PC-9 (cell line): ENCODE data around the gene TSPOAP1. TPM values are rescaled to one million over a fixed set of nuclear protein-coding genes. Genes with fewer than 3 reads are reported as not detected.

Source experiments
- BruUV-seq: library from RNA; stranded (reverse); fragments of 400-500 nt; replicated peaks from 2 replicates; lab custom pipeline; 2021; lab: Mats Ljungman, UMichigan
- CTCF ChIA-PET: fragments of 300-600 bp; sonication (Branson Sonifier 250); formaldehyde crosslinking; loops from one replicate; lab custom pipeline; 2022; ENCODE audit warnings: antibody characterized with exemption; lab: Charles Lee
- POLR2A ChIA-PET: fragments of 300-600 bp; sonication (Branson Sonifier 250); formaldehyde crosslinking; loops from one replicate; lab custom pipeline; 2022; ENCODE audit warnings: antibody characterized with exemption; ENCODE audit not compliant: unreplicated experiment; lab: Charles Lee
- DNase-seq, 2 experiments: peaks; one replicate each; pipeline versions ENCODE4 v3.0.0 to v3.0.0-alpha.2; 2015 to 2022; ENCODE audit warnings: mixed read lengths in 1 of 2
- H2AFZ ChIP-seq: fragments of 200-600 bp; sonication (generic); 2 replicates; pipeline ENCODE4 v1.8.1; 2017; ENCODE audit warnings: antibody characterized with exemption
- H3F3A ChIP-seq: fragments of 200-600 bp; sonication (generic); 2 replicates; pipeline ENCODE4 v1.8.1; 2017; ENCODE audit warnings: antibody characterized with exemption, mild to moderate bottlenecking, low read depth; ENCODE audit not compliant: insufficient read depth
- H3K27ac ChIP-seq: fragments of 200-600 bp; sonication (generic); 2 replicates; pipeline ENCODE4 v1.6.1; 2016; ENCODE audit warnings: mixed run types
- H3K27me3 ChIP-seq: fragments of 200-600 bp; sonication (generic); 2 replicates; pipeline ENCODE4 v1.6.1; 2016; ENCODE audit warnings: low read depth, mixed run types; ENCODE audit not compliant: insufficient read depth
- H3K36me3 ChIP-seq: fragments of 200-600 bp; sonication (generic); 2 replicates; pipeline ENCODE4 v1.6.1; 2016; ENCODE audit warnings: low read depth, mixed run types
- H3K4me1 ChIP-seq: fragments of 200-600 bp; sonication (generic); replicated peaks from 2 replicates; pipeline ENCODE4 v1.6.1; 2016; ENCODE audit warnings: mixed run types; ENCODE audit not compliant: insufficient read depth
- H3K4me2 ChIP-seq: fragments of 200-600 bp; sonication (generic); 2 replicates; pipeline ENCODE4 v1.6.1; 2017; ENCODE audit warnings: mixed run types
- H3K4me3 ChIP-seq: fragments of 200-600 bp; sonication (generic); 2 replicates; pipeline ENCODE4 v1.6.1; 2016; ENCODE audit warnings: mixed run types
- H3K79me2 ChIP-seq: fragments of 200-600 bp; sonication (generic); 2 replicates; pipeline ENCODE4 v1.6.1; 2017; ENCODE audit warnings: low read depth, mixed run types
- H3K9me2 ChIP-seq: fragments of 200-600 bp; sonication (generic); 2 replicates; pipeline ENCODE4 v1.8.1; 2017; ENCODE audit warnings: mild to moderate bottlenecking; ENCODE audit not compliant: insufficient read depth
- H3K9me3 ChIP-seq: fragments of 200-600 bp; sonication (generic); 2 replicates; pipeline ENCODE4 v1.8.1; 2016; ENCODE audit warnings: low read depth; ENCODE audit not compliant: insufficient read depth
- H4K20me1 ChIP-seq: fragments of 200-600 bp; sonication (generic); 2 replicates; pipeline ENCODE4 v1.8.1; 2017; ENCODE audit not compliant: insufficient read depth
- EZH2 ChIP-seq: fragments of 200-600 bp; sonication (generic); IDR thresholded peaks from 2 replicates; pipeline ENCODE4 v1.8.0; 2017; ENCODE audit warnings: antibody characterized with exemption, low read depth
- intact Hi-C: fragments of 100-400 bp; cut with micrococcal nuclease; formaldehyde crosslinking; loops from one replicate; pipeline ENCODE4 v1.10.0; 2022; ENCODE audit not compliant: unreplicated experiment
- total RNA-seq: library from RNA; stranded (reverse); gene quantifications from 2 replicates; pipeline ENCODE4 v1.2.3, GENCODE V29; 2021
- TF ChIP-seq, protein P1 (sequence below): fragments of 200-600 bp; sonication (generic); conservative IDR thresholded peaks from 2 replicates; pipeline ENCODE4 v1.6.1; 2017; ENCODE audit warnings: mixed run types, antibody characterized with exemption, mild to moderate bottlenecking, moderate library complexity

The TSPOAP1 gene
- total RNA-seq, 1 experiment from 2014 or later = 0.15 TPM

DNA sequence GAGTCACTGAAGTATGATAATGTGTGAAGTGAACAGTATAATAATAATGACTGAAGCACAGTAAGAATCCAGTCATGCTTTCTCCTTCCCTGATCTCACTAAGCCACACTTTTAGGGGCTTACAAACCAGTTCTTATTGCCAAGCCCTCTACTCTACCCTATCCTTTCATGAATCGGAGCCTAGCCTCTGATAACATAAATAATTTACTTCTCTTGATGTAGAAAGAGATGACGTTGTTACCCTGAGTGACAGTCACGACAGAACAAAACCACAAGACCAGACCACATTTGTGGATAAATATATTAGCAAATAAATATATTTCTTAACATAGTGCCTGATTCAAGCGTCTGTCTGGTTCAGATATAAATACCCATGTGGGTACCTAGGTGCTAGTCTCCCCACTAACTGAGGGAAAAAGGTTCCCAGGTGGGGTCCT, 24.8 kb upstream of the TSPOAP1 start:
- POLR2A ChIA-PET = interaction anchor here (0.5 to 0.6 kb wide), 2 partner anchors 104 to 270 kb away, joined by 5 read pairs; partner anchors contain the start of gene DYNLL2
- H3K4me3 ChIP-seq = peak overlapping the region; percentile 99
- no peaks in the 10 kb centered on the region for H3K9me3 ChIP-seq
- no peak overlapping the region for H3K27ac ChIP-seq
- H2AFZ ChIP-seq = peak overlapping the region; percentile 96; the same call in 1 of the 2 replicates
- CTCF ChIA-PET = interaction anchor here (2.5 kb wide), 1 partner anchor 64 kb away, joined by 20 read pairs; the partner anchor contains the start of gene RNF43
- peak overlapping the region; percentile 91 for H3K4me2 ChIP-seq
- peaks cover 14% of the 10 kb centered on the region for H3K79me2 ChIP-seq
- 0 out of 2 replicates have a peak, but pooled peaks cover 4% of the 10 kb centered on the region for H3K27me3 ChIP-seq
- H4K20me1 ChIP-seq = no peaks in the 10 kb centered on the region
- BruUV-seq = no TSS peak
- no peak for TF ChIP-seq EZH2
- TF ChIP-seq, protein P1, sequence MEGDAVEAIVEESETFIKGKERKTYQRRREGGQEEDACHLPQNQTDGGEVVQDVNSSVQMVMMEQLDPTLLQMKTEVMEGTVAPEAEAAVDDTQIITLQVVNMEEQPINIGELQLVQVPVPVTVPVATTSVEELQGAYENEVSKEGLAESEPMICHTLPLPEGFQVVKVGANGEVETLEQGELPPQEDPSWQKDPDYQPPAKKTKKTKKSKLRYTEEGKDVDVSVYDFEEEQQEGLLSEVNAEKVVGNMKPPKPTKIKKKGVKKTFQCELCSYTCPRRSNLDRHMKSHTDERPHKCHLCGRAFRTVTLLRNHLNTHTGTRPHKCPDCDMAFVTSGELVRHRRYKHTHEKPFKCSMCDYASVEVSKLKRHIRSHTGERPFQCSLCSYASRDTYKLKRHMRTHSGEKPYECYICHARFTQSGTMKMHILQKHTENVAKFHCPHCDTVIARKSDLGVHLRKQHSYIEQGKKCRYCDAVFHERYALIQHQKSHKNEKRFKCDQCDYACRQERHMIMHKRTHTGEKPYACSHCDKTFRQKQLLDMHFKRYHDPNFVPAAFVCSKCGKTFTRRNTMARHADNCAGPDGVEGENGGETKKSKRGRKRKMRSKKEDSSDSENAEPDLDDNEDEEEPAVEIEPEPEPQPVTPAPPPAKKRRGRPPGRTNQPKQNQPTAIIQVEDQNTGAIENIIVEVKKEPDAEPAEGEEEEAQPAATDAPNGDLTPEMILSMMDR = no peak
- H3K36me3 ChIP-seq = peaks cover 11% of the 10 kb centered on the region; the same call in 1 of the 2 replicates
- peaks cover 9% of the 10 kb centered on the region for H3F3A ChIP-seq
- no peaks in the 10 kb centered on the region for H3K9me2 ChIP-seq
- H3K4me1 ChIP-seq = peaks cover 16% of the 10 kb centered on the region
- intact Hi-C loops = loop anchor here (2.0 kb wide), 1 partner anchor 23 kb away; no protein-coding TSS in a partner anchor
- no peak for DNase-seq

DNA sequence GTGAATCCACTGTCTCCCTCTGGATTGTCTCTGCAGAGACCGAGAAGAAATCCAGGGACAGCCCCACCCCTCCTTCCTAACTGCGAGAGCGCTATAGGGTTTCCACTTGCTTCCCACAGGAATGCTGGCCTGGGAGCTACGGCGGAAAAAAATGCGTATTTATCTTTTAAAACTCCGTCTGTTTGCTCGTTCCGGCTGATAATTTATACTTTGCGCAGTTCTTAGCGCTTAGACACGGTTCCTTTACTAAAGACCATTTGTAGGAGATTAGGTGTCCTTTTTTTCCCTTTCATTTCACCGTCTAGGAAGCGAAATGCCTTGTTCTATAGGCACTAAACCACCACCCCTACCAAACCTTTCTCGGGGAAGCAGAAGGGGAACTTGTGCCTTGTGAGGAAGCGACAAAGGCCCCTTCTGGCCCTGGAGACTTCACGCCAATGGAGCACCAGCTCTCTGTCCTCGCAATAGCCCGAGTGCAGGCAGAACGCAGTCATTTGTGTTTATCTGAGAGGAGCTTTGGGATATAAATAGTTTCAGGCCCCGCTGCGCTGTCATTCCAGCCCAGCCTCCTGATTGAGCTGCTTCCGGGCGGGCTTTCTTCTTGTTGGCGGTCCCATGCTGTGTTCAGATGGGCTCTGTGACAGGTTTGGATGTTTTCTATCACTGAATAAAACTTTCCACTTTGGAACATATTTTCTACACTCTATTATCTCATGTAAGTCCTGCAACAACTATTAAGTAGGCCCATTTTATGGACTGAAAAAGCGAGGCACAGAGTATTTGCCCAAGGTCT, 24.2 kb upstream of the TSPOAP1 start:
- ChIA-PET POLR2A (interaction anchor here (0.5 to 1.3 kb wide), 10 partner anchors 32 to 1355 kb away, joined by 3 to 28 read pairs (median 5); partner anchors contain the start of genes DYNLL2, PTRH2, RNF43 and VMP1), CTCF (interaction anchor here (2.5 kb wide), 1 partner anchor 65 kb away, joined by 20 read pairs; the partner anchor contains the start of gene RNF43)
- Histone ChIP-seq H3K9me2 (no peaks in the 10 kb centered on the region), H3F3A (peaks cover 9% of the 10 kb centered on the region), H3K4me1 (peaks cover 16% of the 10 kb centered on the region), H2AFZ (peak overlapping the region; percentile 96), H3K27me3 (0 out of 2 replicates have a peak, but pooled peaks cover 4% of the 10 kb centered on the region), H3K79me2 (peaks cover 14% of the 10 kb centered on the region), H3K27ac (peak overlapping the region; percentile 64), H4K20me1 (peaks cover 2% of the 10 kb centered on the region; the same call in 1 of the 2 replicates), H3K36me3 (peaks cover 16% of the 10 kb centered on the region; the same call in 1 of the 2 replicates), H3K4me2 (peak overlapping the region; percentile 91), H3K4me3 (peak overlapping the region; percentile 99), H3K9me3 (no peaks in the 10 kb centered on the region)
- DNase-seq = peak in 1 of 2 experiments; percentile 22
- intact Hi-C loops = loop anchor here (1.0 to 2.0 kb wide), 4 partner anchors 24 to 165 kb away; partner anchors contain the start of gene RNF43
- TF ChIP-seq, protein P1 = no peak
- TF ChIP-seq EZH2 = no peak
- BruUV-seq = TSS peak; percentile 91
